Stimulated activated CD4-positive, alpha-beta T cell treated with anti-CD3 and anti-CD28 coated beads, Interleukin-1b, Interleukin-23, amount 100 ng/mL, for 48 hours (primary cell): ENCODE results near the gene CEP72.
"Not testable (repeated sequence)": the region's sequence is repeated elsewhere in the genome, so short reads cannot be mapped to it uniquely, and the experiment has no call there.

ENCODE experiments used
- DNase-seq: peaks from one replicate; pipeline ENCODE4 v3.0.0-alpha.2; 2020

CEP72 gene

DNA sequence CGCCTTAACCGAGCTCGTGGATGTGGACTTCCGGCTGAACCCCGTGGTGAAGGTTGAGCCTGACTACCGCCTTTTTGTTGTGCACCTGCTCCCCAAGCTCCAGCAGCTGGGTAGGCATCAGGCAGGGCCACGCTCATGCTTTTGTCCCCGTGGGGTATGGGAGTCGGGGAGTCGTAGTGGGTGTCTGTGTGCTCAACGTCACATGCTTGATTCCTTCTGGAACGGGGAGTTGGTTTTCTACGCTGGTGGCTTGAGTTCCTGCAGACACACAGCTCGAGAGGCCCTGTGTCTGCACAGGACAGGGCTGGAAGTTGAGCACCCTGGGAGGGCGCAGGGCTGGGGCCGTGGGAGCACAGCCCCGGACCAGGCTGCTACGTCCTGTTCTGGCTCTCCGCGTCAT lies 8.0 kb downstream of the CEP72 start:
- no peak for DNase-seq

DNA sequence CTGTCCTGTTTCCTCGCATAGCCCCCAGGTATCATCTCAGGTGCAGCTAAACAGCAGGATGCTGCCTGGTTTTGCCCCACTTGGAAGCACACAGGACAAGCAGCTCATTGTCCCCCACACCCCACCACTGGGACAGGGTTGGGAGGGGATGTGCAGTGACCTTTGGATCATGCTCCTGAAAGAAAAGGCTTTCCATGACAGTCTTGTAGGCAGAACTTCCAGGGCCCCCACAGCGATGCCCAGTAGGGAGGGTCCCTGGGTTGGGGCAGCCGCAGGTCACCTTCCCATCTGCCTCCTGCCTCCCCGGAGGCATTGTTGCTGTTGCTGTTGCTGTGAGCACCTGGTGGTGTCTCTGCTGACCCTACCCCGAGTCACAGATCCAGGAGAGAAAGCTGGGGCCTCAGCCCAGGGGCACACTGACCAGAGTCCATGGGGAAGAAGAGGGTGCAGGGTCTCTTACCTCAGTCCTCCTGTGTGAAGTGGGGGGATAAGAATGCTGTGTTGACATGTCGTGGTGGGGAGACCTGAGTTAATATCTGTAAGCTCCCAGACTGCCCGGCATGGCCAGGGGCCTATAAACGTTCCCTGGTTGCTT lies 8.5 kb downstream of the CEP72 start:
- no peak for DNase-seq

DNA sequence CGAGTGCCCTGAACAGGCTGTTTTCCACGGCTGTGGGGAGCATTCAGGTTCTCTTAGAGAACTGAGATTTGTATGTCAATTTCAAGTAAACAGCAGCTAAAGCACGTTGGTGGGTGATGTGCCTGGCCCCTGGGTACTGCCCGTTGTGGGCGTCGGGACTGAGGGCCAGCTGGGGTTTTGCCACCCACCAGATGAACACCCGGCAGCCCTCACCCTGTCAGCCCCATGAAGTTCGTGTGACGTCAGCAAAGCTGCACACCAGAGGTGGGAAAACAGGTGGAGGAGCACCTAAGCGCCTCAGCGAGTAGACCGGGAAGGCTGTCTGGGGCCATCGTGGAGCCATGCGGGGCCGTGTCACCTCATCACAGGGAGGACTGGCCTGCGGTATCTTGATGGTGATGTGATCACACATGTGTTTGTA lies 9.2 kb downstream of the CEP72 start:
- no peak for DNase-seq

DNA sequence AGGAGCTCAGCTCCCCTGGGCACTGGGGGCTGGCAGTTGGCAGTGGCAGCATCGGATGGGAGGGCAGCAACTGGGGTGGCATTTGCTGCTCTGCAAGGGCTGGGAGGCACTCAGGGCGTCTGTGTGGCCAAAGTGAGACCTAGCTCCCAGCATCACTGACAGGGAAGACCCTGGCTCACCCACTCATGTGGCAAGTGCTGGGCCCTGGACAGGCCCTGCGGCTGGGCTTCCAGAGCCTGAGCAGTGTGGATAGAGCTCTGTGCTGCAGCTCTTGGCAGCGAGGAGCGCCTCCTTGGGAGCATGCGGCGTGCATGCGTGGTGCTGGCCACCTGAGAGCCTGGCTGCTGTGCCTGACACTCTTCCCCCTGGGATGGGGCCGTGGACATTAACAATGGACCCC lies 10.2 kb downstream of the CEP72 start:
- DNase-seq, result no peak

DNA sequence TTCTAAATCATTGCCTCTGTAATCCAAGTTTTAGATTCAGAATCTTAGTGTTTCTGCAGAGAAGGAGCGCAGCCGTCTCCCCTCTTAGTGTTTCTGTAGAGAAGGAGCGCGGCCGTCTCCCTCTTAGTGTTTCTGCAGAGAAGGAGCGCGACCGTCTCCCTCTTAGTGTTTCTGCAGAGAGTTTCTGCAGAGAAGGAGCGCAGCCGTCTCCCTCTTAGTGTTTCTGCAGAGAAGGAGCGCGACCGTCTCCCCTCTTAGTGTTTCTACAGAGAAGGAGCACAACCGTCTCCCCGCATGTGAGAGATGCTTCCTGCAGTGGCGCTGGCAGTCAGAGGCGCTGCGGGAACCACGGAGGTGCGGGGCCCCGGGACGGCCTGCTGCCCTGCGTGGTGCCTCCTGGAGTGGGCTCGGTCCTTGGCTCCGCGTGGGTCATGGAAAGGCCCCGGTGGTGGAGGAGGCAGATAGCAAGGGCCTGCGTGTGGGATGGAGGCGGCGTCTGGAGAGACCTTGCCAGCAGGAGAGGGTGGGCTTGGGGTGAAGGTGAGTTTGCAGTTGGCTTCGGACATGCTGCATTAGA lies 10.9 kb downstream of the CEP72 start:
- DNase-seq, result no peak

DNA sequence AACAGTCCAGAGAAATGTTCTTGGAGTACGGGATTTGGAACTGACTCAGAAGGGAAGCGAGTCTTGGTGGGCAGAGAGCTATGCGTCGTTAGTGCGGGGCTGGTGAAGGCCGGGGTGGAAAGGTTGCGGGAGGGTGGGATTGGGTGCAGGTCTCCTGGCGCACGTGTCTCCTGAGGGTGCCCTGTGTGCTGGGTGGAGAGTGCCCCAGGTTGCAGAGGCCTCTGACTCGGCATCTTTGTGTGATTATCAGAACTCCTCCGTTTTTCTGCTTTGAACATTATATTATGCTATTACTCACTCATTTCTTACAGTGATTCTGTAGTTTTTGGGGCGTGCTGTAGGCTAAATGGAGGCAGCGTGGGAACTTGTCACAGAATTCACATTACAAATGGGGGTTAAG lies 11.4 kb downstream of the CEP72 start:
- no peak for DNase-seq

GRCh38 chr5:624118-624950 lies 12.2 kb downstream of the CEP72 start:
- DNase-seq, result no peak

DNA sequence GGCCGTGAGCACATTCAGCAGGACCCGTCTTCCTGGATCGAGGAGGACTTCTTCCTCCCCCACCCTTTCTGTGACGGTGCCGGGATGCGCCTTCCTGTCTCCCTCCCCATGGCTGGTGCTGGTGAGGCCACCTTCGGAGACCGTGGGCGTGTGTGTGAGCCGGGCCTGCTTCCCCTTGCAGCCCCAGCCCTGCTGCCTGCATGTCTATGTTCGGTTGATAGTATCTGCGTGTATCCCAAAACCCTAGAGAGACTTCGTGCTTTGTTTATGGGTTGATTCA lies 12.8 kb downstream of the CEP72 start:
- no peak for DNase-seq

GRCh38 chr5:625516-625915 lies 13.4 kb downstream of the CEP72 start:
- no peak for DNase-seq

DNA sequence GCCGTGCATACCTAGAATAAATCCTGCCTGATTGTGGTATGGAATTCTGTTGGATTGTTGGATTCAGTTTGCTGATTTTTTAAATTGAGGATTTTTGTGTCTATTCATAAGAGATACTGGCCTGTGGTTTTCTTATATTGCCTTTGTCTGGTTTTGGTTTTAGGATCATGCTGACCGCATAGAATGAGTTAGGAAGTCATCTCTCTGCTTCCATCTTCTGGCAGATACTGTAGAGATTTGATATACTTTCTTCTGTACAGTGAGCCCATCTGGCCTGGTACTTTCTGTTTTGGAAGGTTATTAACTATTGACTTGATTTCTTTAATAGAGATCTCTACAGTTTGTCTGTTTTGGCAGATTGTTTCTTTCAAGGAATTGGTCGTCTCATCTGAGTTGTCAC lies 14.7 kb downstream of the CEP72 start:
- no peak for DNase-seq

GRCh38 chr5:627840-628239 lies 15.7 kb downstream of the CEP72 start:
- no peak for DNase-seq

DNA sequence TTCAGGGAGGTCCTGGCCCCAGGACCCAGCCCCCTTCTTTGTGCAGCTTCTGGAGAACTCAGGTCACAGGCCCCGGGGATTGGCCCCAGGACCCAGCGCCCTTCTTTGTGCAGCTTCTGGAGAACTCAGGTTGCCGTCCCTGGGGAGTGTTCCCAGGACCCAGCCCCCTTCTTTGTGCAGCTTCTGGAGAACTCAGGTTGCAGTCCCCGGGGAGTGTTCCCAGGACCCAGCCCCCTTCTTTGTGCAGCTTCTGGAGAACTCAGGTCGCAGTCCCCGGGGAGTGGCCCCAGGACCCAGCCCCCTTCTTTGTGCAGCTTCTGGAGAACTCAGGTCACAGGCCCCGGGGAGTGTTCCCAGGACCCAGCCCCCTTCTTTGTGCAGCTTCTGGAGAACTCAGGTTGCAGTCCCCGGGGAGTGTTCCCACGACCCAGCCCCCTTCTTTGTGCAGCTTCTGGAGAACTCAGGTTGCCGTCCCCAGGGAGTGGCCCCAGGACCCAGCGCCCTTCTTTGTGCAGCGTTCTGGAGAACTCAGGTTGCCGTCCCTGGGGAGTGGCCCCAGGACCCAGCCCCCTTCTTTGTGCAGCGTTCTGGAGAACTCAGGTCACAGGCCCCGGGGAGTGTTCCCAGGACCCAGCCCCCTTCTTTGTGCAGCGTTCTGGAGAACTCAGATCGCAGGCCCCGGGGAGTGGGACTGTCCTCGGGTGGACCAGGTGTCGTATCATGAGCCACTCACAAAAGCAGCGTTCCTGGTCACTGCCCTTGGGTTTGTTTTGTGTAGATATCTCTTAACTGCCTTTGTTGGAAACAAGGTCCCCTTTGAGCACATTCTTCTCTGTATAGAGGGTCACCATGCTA lies 16.4 kb downstream of the CEP72 start:
- not testable (repeated sequence) for DNase-seq

DNA sequence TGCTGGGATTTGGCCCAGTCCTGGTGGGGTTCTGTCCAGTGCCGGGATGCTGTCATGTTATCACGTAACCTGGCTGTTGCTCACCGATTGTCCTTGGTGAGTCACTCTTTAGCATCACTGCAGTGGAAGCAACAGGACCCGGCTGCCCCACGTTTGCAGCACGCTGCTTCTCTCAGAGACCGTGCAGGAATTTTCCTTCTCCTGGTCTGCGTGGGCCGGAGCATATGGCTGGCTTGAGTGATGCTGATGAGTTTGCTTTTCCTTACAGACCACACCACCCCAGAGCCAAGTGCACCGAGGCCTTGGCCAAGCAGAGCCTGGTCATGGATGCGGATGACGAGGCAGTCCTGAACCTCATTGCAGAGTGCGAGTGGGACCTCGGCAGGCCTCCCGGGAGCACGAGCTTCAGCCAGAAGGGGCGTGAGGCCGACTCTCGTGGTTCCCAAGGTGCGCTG lies 21.4 kb downstream of the CEP72 start:
- DNase-seq, result no peak

DNA sequence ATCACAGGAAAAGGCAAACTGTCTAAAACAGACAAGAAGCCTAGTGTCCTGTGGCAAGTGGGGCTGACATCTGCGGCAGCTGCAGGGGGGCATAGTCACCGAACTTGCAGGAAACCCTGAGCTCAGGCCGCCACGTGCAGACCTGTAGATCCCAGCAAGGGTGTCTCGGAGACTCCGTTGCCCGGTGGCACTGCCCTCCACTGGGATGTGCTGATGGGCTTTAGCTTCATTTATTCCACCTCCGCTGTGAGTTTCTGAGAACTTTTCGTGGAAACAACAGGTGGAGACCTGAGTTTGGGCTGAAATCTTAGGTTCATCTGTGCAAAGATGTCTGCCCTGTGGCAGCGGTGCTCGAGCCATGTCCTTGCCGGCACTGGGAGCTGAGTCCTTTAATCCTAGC lies 22.1 kb downstream of the CEP72 start:
- no peak for DNase-seq

DNA sequence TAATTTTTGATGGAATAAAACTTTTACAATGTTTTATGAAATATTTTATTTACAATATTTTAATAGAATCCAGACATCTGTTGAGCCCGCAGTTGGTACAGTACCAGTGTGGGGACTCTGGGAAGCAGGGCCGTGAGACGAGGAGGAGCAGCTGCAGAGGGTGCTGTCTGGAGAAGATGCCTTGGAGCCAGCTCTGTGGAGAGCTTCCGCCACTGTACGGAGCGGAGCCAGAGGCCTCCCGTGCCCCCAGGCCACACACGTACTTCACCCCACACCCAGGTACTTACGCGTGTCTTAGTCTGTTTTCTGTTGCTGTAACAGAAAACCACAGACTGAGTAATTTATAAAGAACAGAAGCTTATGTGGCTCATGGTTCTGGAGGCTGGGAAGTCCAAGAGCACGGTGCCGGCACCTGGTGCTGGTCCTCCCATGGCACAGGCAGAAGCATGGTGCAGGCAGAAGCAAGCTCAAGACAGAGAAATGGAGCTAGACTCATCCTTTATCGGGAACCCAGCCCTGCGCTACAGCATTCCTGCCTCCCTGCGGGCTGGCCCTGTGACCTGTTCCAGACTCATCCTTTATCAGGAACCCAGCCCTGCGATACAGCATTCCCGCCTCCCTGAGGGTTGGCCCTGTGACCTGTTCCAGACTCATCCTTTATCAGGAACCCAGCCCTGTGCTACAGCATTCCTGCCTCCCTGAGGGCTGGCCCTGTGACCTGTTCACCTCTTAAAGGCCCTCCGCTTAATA lies 23.3 kb downstream of the CEP72 start:
- DNase-seq, result no peak

GRCh38 chr5:636951-637350 lies 24.8 kb downstream of the CEP72 start:
- DNase-seq, result no peak

DNA sequence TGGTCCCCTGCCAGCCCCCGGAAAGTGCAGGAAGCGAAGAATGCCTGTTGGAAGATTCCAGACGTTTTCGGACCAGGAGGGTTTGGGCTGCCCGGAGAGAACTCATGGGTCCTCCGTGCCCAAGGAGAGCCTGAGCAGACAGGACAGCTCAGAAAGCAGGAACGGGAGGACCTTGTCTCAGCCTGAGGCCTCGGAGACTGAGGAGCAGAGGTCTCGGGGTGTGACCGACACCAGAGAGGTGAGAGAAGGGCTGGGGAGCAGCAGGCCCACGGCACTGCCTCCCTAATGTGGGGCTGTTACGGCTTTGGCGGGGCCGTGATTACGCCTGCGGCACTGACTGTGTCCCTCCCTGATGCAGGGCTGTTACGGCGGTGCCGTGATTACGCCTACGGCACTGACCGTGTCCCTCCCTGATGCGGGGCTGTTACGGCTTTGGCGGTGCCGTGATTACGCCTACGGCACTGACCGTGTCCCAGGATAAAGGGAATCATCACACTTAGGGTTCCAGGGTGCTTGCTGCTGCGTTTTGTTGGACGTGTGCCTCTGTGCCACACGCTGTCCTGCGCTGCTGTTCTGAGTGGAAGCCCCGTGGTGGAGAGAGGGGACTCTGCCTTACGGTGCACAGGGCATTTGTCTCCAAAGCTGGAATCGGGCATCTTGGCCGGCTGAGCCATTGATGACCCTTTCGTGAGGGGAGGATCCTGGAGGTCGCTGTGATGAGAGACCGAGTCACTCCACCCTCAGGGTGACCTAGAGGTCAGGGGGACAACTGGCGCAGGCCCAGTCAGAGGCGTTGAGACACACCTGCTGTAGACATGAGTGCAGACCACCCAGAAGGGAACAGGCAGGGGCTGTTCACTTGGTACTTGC lies 25.7 kb downstream of the CEP72 start:
- DNase-seq, result no peak

DNA sequence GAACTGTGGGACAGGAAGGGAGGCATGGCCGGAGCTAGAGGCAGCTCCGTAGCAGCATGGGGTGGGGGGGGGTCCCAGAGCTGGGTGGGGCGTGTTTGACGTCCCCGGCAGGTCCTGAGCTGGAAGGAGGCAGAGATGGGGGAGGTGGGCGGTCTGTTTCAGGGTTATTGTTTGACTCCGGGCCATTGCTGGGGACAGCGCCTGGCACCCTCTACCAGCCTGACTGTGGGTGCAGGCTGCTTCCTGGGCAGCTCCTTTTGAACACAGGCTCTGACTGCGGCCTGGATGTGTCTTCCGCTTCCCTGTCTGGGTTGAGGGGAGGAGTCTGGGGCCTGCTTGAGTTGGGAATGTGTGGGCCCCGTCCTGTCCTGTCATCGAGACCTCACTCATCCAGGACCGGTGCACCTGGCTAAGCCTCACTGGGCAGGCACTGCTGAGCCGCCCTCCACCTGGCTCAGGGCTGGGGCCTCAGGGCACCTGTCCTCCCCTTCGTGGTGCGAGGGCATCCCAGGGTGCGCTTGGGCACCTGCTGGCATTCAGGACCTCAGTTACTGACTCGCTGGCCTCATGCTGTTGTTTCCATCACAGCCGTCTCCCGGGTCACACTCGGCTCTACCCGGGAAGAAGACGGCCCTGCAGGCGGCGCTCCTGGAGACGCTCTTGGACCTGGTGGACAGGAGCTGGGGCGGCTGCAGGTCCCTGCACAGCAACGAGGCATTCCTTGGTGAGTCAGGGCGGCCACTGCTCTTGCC lies 26.5 kb downstream of the CEP72 start:
- no peak for DNase-seq

DNA sequence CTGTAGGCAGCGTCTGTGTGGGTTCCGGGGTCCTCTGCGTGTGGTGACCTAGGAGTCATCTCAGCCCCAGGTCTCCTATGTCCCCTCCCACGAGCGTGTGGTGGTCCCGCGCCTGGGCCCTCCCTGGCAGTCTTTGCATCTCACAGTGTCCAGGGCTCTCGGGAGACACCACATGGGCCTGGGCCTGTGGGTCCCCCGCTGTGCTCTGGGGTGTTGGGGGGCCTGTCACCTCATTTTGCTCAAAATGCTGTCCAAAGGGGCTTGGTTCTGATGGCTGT lies 27.1 kb downstream of the CEP72 start:
- no peak for DNase-seq

GRCh38 chr5:639584-640213 lies 27.6 kb downstream of the CEP72 start:
- DNase-seq, result no peak
